ENCODE measurements around the gene NCOA5. TPM values are rescaled to one million over a fixed set of nuclear protein-coding genes. Genes with fewer than 3 reads are reported as not detected.
A peak's percentile ranks its signal among the peaks of the same experiment; 100 is the strongest.

Gene NCOA5
- total and polyA plus RNA-seq, 10 of the 15 experiments (the other 5 are each of a cell fraction or from before 2014, with no cell fraction given): 7.7 to 38.1 (median 30.1) TPM

DNA sequence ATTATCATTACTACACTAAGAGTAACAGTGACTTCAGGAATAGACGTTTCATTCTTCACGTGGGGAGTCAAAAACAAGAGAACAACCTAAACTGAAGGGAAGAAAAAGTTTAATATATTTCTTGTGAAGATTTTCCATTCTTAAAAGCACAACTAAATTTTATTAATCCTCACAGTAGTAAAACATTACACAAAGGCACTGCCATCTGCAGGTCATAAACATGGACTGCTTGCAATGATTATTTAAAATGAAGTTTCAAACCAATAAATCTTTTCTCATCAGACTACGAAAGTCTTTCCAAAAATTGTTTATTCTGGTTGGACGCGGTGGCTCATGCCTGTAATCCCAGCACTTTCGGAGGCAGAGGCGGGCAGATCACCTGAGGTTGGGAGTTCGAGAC is 2.6 kb downstream of the NCOA5 start:
- ChIA-PET POLR2A (interaction anchor here (1.1 to 1.8 kb wide), 2 partner anchors 10 to 30 kb away, joined by 3 to 6 read pairs; partner anchors contain the start of gene CD40), SMC1A (ENCODE audit: uncharacterized antibody, unreplicated experiment) (interaction anchor here (1.3 to 2.3 kb wide), 6 partner anchors 8 to 73 kb away, joined by 3 to 17 read pairs (median 4); no protein-coding TSS in a partner anchor), RAD21 (ENCODE audit: unreplicated experiment) (interaction anchor here (0.7 to 2.0 kb wide), 4 partner anchors 34 to 88 kb away, joined by 3 to 9 read pairs (median 4); no protein-coding TSS in a partner anchor), CTCF (interaction anchor here (1.0 to 3.3 kb wide), 12 partner anchors 11 to 118 kb away, joined by 3 to 18 read pairs (median 10); partner anchors contain the start of genes CD40 and ZNF335)
- intact Hi-C loops (cut with micrococcal nuclease; ENCODE audit: unreplicated experiment): loop anchor here (1.0 to 5.0 kb wide), 2 partner anchors 64 to 115 kb away; partner anchors contain the start of gene ZNF335
- in situ Hi-C loops (cut with MboI): no loop called here
- Histone ChIP-seq H3K79me2 (ENCODE audit: control insufficient read depth, insufficient read depth, low read length) (peaks cover 73% of the 10 kb centered on the region), H3K4me3 (peak overlapping the region; percentile 35; the same call in 1 of the 2 replicates), H3K4me2 (ENCODE audit: control insufficient read depth, insufficient read depth) (peak overlapping the region; percentile 82), H3K27ac (ENCODE audit: control insufficient read depth, insufficient read depth) (no peak overlapping the region), H3K27me3 (replicated peaks in 1 of 2; ENCODE audit: control insufficient read depth in 2 of 2, insufficient read depth in 2 of 2, low read length in 1 of 2) (no peaks in the 10 kb centered on the region), H3K36me3 (ENCODE audit: control insufficient read depth in 2 of 2, insufficient read depth in 2 of 2, low read length in 1 of 2) (no peaks in the 10 kb centered on the region), H3K9ac (ENCODE audit: control insufficient read depth, insufficient read depth, low read length) (no peak overlapping the region), H4K20me1 (ENCODE audit: control insufficient read depth, insufficient read depth) (peaks cover 3% of the 10 kb centered on the region), H2AFZ (ENCODE audit: control insufficient read depth, low read depth, low read length) (no peak overlapping the region), H3K9me3 (replicated peaks; ENCODE audit: control insufficient read depth, insufficient read depth, low read length) (no peaks in the 10 kb centered on the region), H3K4me1 (ENCODE audit: control insufficient read depth, insufficient read depth, low read length) (peaks cover 3% of the 10 kb centered on the region; the same call in 1 of the 2 replicates)
- FAIRE-seq (no peak), DNase-seq (ENCODE audit: low read depth, low spot score) (no peak), ATAC-seq (no peak)
- TF ChIP-seq RAD21 (IDR thresholded peaks at IDR 0.05; ENCODE audit: insufficient read depth, low read depth, low read length): peak; percentile 26; the same call in 1 of the 2 replicates
- peak; percentile 21; the same call in 1 of the 2 replicates for TF ChIP-seq SMC3 (IDR thresholded peaks at IDR 0.05; ENCODE audit: borderline replicate concordance, low read length)
- no peak for TF ChIP-seq ATF7 (IDR thresholded peaks at IDR 0.05; ENCODE audit: low read depth)
- TF ChIP-seq, protein P1, sequence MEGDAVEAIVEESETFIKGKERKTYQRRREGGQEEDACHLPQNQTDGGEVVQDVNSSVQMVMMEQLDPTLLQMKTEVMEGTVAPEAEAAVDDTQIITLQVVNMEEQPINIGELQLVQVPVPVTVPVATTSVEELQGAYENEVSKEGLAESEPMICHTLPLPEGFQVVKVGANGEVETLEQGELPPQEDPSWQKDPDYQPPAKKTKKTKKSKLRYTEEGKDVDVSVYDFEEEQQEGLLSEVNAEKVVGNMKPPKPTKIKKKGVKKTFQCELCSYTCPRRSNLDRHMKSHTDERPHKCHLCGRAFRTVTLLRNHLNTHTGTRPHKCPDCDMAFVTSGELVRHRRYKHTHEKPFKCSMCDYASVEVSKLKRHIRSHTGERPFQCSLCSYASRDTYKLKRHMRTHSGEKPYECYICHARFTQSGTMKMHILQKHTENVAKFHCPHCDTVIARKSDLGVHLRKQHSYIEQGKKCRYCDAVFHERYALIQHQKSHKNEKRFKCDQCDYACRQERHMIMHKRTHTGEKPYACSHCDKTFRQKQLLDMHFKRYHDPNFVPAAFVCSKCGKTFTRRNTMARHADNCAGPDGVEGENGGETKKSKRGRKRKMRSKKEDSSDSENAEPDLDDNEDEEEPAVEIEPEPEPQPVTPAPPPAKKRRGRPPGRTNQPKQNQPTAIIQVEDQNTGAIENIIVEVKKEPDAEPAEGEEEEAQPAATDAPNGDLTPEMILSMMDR (IDR thresholded peaks at IDR 0.05 in 2 of 3, conservative IDR thresholded peaks at IDR 0.05 in 1 of 3; ENCODE audit: control insufficient read depth in 2 of 3, extremely low read depth in 1 of 3, insufficient read depth in 1 of 3, low read depth in 3 of 3, low read length in 3 of 3): peak; percentile 34 to 45 (median 42); a peak in 4 of 6 replicates
- 67% methylated on average over 8 of the region's 8 CpGs for WGBS (ENCODE audit: insufficient coverage, insufficient replicate concordance, low lambda C conversion rate, missing lambda C conversion rate)
- no TSS peak for BruUV-seq (replicated peaks)

All from GM12878 (cell line).